IMR-90 (cell line): ENCODE measurements around the gene PLPP3. TPM values are rescaled to one million over a fixed set of nuclear protein-coding genes. Genes with fewer than 3 reads are reported as not detected.
A peak's percentile ranks its signal among the peaks of the same experiment; 100 is the strongest.

ENCODE experiments used
- ATAC-seq: fragments of 200-7000 bp; cut with Tn5 transposase; 2 replicates; pipeline ENCODE4 v1.9.1; 2020; ENCODE audit warnings: low read depth, mild to moderate bottlenecking, moderate library complexity
- BruUV-seq: library from RNA; stranded (reverse); fragments of 400-500 nt; replicated peaks from 2 replicates; lab custom pipeline; 2021; lab: Mats Ljungman, UMichigan
- CTCF ChIA-PET: fragments of 300-600 bp; formaldehyde crosslinking; extraction: SDS; loops from one replicate; lab custom pipeline; 2021; ENCODE audit warnings: antibody characterized with exemption; lab: Yijun Ruan, JAX
- POLR2A ChIA-PET: fragments of 300-600 bp; sonication (Branson Sonifier 250); formaldehyde crosslinking; loops from one replicate; lab custom pipeline; 2022; ENCODE audit warnings: antibody characterized with exemption; ENCODE audit not compliant: unreplicated experiment; lab: Charles Lee
- DNase-seq: peaks from one replicate; pipeline ENCODE4 v3.0.0; 2013
- H2AFZ ChIP-seq: replicated peaks from 2 replicates; pipeline ENCODE3; 2013; ENCODE audit warnings: low read length, mild to moderate bottlenecking; ENCODE audit not compliant: poor library complexity
- H2AK5ac ChIP-seq: 2 replicates; pipeline ENCODE4 v1.6.1; 2013; ENCODE audit warnings: low read depth, low read length, inconsistent platforms
- H2AK9ac ChIP-seq: replicated peaks from 2 replicates; pipeline ENCODE3; 2013; ENCODE audit warnings: mild to moderate bottlenecking, low read depth, low read length, moderate library complexity; ENCODE audit not compliant: poor library complexity
- H2BK120ac ChIP-seq: 2 replicates; pipeline ENCODE4 v1.6.1; 2013; ENCODE audit warnings: low read depth, low read length, inconsistent platforms
- H2BK15ac ChIP-seq: 3 replicates; pipeline ENCODE4 v1.6.1; 2013; ENCODE audit warnings: low read depth, low read length, inconsistent platforms
- H2BK20ac ChIP-seq: 2 replicates; pipeline ENCODE4 v1.6.1; 2013; ENCODE audit warnings: low read depth, mild to moderate bottlenecking, inconsistent platforms, low read length, moderate library complexity
- H2BK5ac ChIP-seq: 2 replicates; pipeline ENCODE4 v1.6.1; 2013; ENCODE audit warnings: mild to moderate bottlenecking, low read depth, low read length, inconsistent platforms; ENCODE audit not compliant: poor library complexity, severe bottlenecking
- H3K14ac ChIP-seq: replicated peaks from 2 replicates; pipeline ENCODE4 v1.6.1; 2013; ENCODE audit warnings: low read depth, low read length, inconsistent platforms
- H3K18ac ChIP-seq: 2 replicates; pipeline ENCODE4 v1.6.1; 2013; ENCODE audit warnings: low read depth, low read length, control low read depth
- H3K23ac ChIP-seq: 2 replicates; pipeline ENCODE4 v1.6.1; 2013; ENCODE audit warnings: low read depth, low read length, inconsistent platforms
- H3K27ac ChIP-seq: 2 replicates; pipeline ENCODE4 v1.5.1; 2013; ENCODE audit warnings: mild to moderate bottlenecking, control low read depth, low read length; ENCODE audit not compliant: insufficient read depth
- H3K27me3 ChIP-seq: 2 replicates; pipeline ENCODE4 v1.6.1; 2013; ENCODE audit warnings: low read length; ENCODE audit not compliant: control insufficient read depth, insufficient read depth
- H3K36me3 ChIP-seq: 2 replicates; pipeline ENCODE4 v1.6.1; 2013; ENCODE audit warnings: low read length, mixed read lengths; ENCODE audit not compliant: control insufficient read depth, insufficient read depth
- H3K4ac ChIP-seq: 2 replicates; pipeline ENCODE4 v1.6.1; 2013; ENCODE audit warnings: low read depth, low read length, inconsistent platforms
- H3K4me1 ChIP-seq: 2 replicates; pipeline ENCODE4 v1.6.1; 2013; ENCODE audit warnings: low read length, mixed read lengths; ENCODE audit not compliant: control insufficient read depth, insufficient read depth
- H3K4me2 ChIP-seq: 2 replicates; pipeline ENCODE4 v1.6.1; 2013; ENCODE audit warnings: low read depth, mild to moderate bottlenecking, control low read depth, low read length, moderate library complexity
- H3K4me3 ChIP-seq: 2 replicates; pipeline ENCODE4 v1.5.1; 2013; ENCODE audit warnings: low read depth, mild to moderate bottlenecking, control low read depth, low read length, moderate library complexity; ENCODE audit not compliant: insufficient read depth
- H3K56ac ChIP-seq: 2 replicates; pipeline ENCODE4 v1.6.1; 2013; ENCODE audit warnings: low read length, inconsistent platforms; ENCODE audit not compliant: insufficient read depth; ENCODE audit errors: extremely low read depth
- H3K79me1 ChIP-seq, 2 experiments: 2 replicates each; pipeline ENCODE4 v1.6.1; 2013; ENCODE audit warnings: low read length in 2 of 2, inconsistent platforms in 1 of 2, low read depth in 1 of 2
- H3K9ac ChIP-seq: 2 replicates; pipeline ENCODE4 v1.6.1; 2013; ENCODE audit warnings: low read depth, low read length, control low read depth
- H3K9me1 ChIP-seq: 2 replicates; pipeline ENCODE4 v1.6.1; 2013; ENCODE audit warnings: low read length, inconsistent platforms; ENCODE audit not compliant: insufficient read depth
- H3K9me3 ChIP-seq: 2 replicates; pipeline ENCODE4 v1.6.1; 2013; ENCODE audit warnings: low read length; ENCODE audit not compliant: control insufficient read depth, insufficient read depth
- H4K20me1 ChIP-seq: 2 replicates; pipeline ENCODE4 v1.6.1; 2013; ENCODE audit warnings: low read length, inconsistent platforms; ENCODE audit not compliant: insufficient read depth
- H4K5ac ChIP-seq: 2 replicates; pipeline ENCODE4 v1.6.1; 2013; ENCODE audit warnings: mild to moderate bottlenecking, low read depth, low read length, control low read depth
- H4K8ac ChIP-seq, 2 experiments: 2 replicates each; pipeline ENCODE4 v1.6.1; 2013; ENCODE audit warnings: low read depth in 2 of 2, low read length in 2 of 2, control low read depth in 1 of 2, inconsistent platforms in 1 of 2
- H4K91ac ChIP-seq: 2 replicates; pipeline ENCODE4 v1.6.1; 2013; ENCODE audit warnings: low read depth, low read length, inconsistent platforms; ENCODE audit not compliant: insufficient read depth
- CHD1 ChIP-seq: IDR thresholded peaks from 2 replicates; pipeline ENCODE4 v1.6.1; 2012; ENCODE audit warnings: low read depth, low read length, improper control_type of control experiment
- ELK1 ChIP-seq: fragments of 150-350 bp; IDR thresholded peaks from 2 replicates; pipeline ENCODE4 v1.6.1; 2016; ENCODE audit warnings: low read depth, mild to moderate bottlenecking, low read length, moderate library complexity, borderline replicate concordance
- FOS ChIP-seq: fragments of 150-350 bp; IDR thresholded peaks from 2 replicates; pipeline ENCODE4 v1.6.1; 2016; ENCODE audit warnings: low read depth, low read length
- MAFK ChIP-seq: IDR thresholded peaks from 2 replicates; pipeline ENCODE4 v1.6.1; 2012; ENCODE audit warnings: low read depth, low read length, improper control_type of control experiment
- NFE2L2 ChIP-seq: fragments of 150-350 bp; IDR thresholded peaks from 2 replicates; pipeline ENCODE4 v1.6.1; 2016; ENCODE audit warnings: low read depth, mild to moderate bottlenecking, low read length
- POLR2A ChIP-seq: IDR thresholded peaks from 2 replicates; pipeline ENCODE4 v1.6.1; 2012; ENCODE audit warnings: mild to moderate bottlenecking, low read depth, low read length
- RFX5 ChIP-seq: IDR thresholded peaks from 2 replicates; pipeline ENCODE4 v1.8.0; 2012; ENCODE audit warnings: low read depth, mild to moderate bottlenecking, low read length, moderate library complexity
- SMC3 ChIP-seq: fragments of 150-350 bp; IDR thresholded peaks from 2 replicates; pipeline ENCODE4 v1.6.1; 2016; ENCODE audit warnings: low read depth, mild to moderate bottlenecking, antibody characterized with exemption, low read length, moderate library complexity
- WGBS, 2 experiments: methylation state at CpG; one replicate each; pipeline versions ENCODE4 v1.1.5 to v1.1.7; 2013; ENCODE audit warnings: missing lambda C conversion rate in 2 of 2; ENCODE audit not compliant: insufficient read length in 1 of 2; ENCODE audit errors: extremely low coverage in 2 of 2; 5-methylcytosine and 5-hydroxymethylcytosine counted together
- dilution Hi-C: fragments of 300-500 bp; cut with HindIII; formaldehyde crosslinking; loops from one replicate; pipeline ENCODE4 v1.14.3; 2018; ENCODE audit warnings: low sequenced_read_pairs; ENCODE audit not compliant: unreplicated experiment
- in situ Hi-C: fragments of 300-500 bp; cut with MboI; formaldehyde crosslinking; loops from 3 replicates; pipeline ENCODE4 v1.14.3; 2019; ENCODE audit warnings: low sequenced_read_pairs, inconsistent platforms, mixed read lengths
- intact Hi-C: fragments of 100-400 bp; cut with micrococcal nuclease; formaldehyde crosslinking; loops from 2 replicates; pipeline ENCODE4 v1.10.0; 2022
- polyA plus RNA-seq, 3 experiments: library from polyadenylated mRNA; depleted of rRNA; stranded (reverse); fragments of >200 nt; gene quantifications; 2 replicates each; pipeline ENCODE4 v1.2.3, GENCODE V29; 2012; ENCODE audit warnings: low replicate concordance in 1 of 3
- total RNA-seq: library from RNA; depleted of rRNA; stranded (reverse); fragments of >200 nt; gene quantifications from 2 replicates; pipeline ENCODE4 v1.2.3, GENCODE V29; 2012

The PLPP3 gene
- total and polyA plus RNA-seq, 2 of the 4 experiments (the other 2 are of a cell fraction) = 49.9 to 56.6 TPM

DNA sequence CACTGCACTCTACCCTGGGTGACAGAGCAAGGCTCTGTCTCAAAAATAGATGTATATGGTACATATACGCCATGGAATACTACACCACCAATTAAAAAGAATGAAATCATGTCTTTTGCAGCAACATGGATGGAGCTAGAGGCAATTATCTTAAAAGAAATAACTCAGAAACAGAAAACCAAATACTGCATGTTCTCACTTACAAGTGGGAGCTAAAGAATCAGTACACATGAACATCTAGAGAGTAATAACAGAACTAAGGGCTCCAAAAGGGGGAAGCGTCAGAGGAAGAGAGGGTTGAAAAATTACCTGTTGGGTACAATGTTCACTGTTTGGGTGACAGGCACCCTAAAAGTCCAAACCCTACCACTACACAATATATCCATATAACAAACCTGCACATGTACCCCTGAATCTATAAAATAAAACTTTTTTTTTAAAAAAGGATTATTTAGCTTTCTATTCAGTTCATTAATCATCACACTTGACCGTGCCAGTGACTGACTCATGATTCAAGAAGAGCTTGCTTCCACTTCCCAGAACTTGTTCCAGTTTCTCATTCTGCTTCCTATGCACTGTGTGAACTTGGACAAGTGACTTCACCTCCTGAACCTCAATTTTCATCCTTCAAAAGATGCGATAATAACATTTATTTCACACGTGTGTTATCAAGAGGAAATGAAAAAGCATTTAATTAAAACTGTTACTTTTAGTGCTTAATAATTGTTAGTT, 109.6 kb downstream of the PLPP3 start:
- intact Hi-C loops (loop anchor here (10.0 kb wide), 1 partner anchor 1095 kb away; no protein-coding TSS in a partner anchor), in situ Hi-C loops (no loop called here), dilution Hi-C loops (no loop called here)
- TF ChIP-seq RFX5 = no peak
- TF ChIP-seq FOS = no peak
- TF ChIP-seq SMC3 = no peak
- TF ChIP-seq CHD1 = no peak
- TF ChIP-seq MAFK = no peak
- TF ChIP-seq NFE2L2 = no peak
- no peak for TF ChIP-seq POLR2A
- no peak for TF ChIP-seq ELK1
- no peak for ATAC-seq
- Histone ChIP-seq H2BK5ac (no peak overlapping the region), H3K79me1 (no peaks in the 10 kb centered on the region), H3K14ac (no peak overlapping the region), H3K9me1 (0 out of 2 replicates have a peak, but pooled peaks cover 3% of the 10 kb centered on the region), H3K27me3 (no peaks in the 10 kb centered on the region; the same call in 1 of the 2 replicates), H3K23ac (no peak overlapping the region), H2AK5ac (no peak overlapping the region), H4K91ac (no peak overlapping the region), H4K20me1 (no peaks in the 10 kb centered on the region), H3K4me1 (peaks cover 2% of the 10 kb centered on the region; the same call in 1 of the 2 replicates), H3K18ac (no peak overlapping the region), H3K4ac (no peak overlapping the region), H3K4me3 (no peak overlapping the region), H2BK120ac (no peak overlapping the region), H3K36me3 (no peaks in the 10 kb centered on the region), H3K4me2 (no peak overlapping the region), H3K9me3 (no peaks in the 10 kb centered on the region), H3K27ac (no peak overlapping the region), H4K8ac (no peak overlapping the region), H2AFZ (no peak overlapping the region), H2BK20ac (no peak overlapping the region), H3K9ac (no peak overlapping the region), H2AK9ac (no peak overlapping the region), H2BK15ac (no peak overlapping the region), H4K5ac (no peak overlapping the region), H3K56ac (no peak overlapping the region)
- DNase-seq = peak; percentile 57
- BruUV-seq = no TSS peak
- ChIA-PET CTCF (interaction anchor here (1.2 kb wide), 1 partner anchor 32 kb away, joined by 3 read pairs; no protein-coding TSS in a partner anchor), POLR2A (no interaction called here)
- no CpG with 5 or more reads among the region's 5 CpGs for WGBS, 2 experiments
